HEK293T (cell line): Measurements from ENCODE around the gene FSCN2.

ENCODE experiments used
- BHLHE40 ChIP-seq: fragments of 450-650 bp; IDR thresholded peaks from 2 replicates; pipeline ENCODE4 v1.6.1; 2016; ENCODE audit warnings: mild to moderate bottlenecking, moderate library complexity, borderline replicate concordance
- CTBP1 ChIP-seq: fragments of 450-650 bp; IDR thresholded peaks from 2 replicates; pipeline ENCODE4 v1.6.1; 2016; ENCODE audit warnings: borderline replicate concordance
- FOXA1 ChIP-seq: fragments of 450-650 bp; IDR thresholded peaks from 2 replicates; pipeline ENCODE4 v1.6.1; 2016; ENCODE audit warnings: mild to moderate bottlenecking
- FOXM1 ChIP-seq: fragments of 450-650 bp; IDR thresholded peaks from 2 replicates; pipeline ENCODE4 v1.6.1; 2017; ENCODE audit warnings: mild to moderate bottlenecking, borderline replicate concordance
- LEF1 ChIP-seq: fragments of 450-650 bp; IDR thresholded peaks from 2 replicates; pipeline ENCODE4 v1.6.1; 2017; ENCODE audit warnings: mild to moderate bottlenecking, borderline replicate concordance
- NFRKB ChIP-seq: fragments of 450-650 bp; IDR thresholded peaks from 2 replicates; pipeline ENCODE4 v1.6.1; 2016; ENCODE audit warnings: mild to moderate bottlenecking, moderate library complexity
- SUZ12 ChIP-seq: fragments of 450-650 bp; IDR thresholded peaks from 2 replicates; pipeline ENCODE4 v1.6.1; 2016; ENCODE audit warnings: mild to moderate bottlenecking
- ZNF384 ChIP-seq: fragments of 450-650 bp; IDR thresholded peaks from 2 replicates; pipeline ENCODE4 v1.6.1; 2016

DNA sequence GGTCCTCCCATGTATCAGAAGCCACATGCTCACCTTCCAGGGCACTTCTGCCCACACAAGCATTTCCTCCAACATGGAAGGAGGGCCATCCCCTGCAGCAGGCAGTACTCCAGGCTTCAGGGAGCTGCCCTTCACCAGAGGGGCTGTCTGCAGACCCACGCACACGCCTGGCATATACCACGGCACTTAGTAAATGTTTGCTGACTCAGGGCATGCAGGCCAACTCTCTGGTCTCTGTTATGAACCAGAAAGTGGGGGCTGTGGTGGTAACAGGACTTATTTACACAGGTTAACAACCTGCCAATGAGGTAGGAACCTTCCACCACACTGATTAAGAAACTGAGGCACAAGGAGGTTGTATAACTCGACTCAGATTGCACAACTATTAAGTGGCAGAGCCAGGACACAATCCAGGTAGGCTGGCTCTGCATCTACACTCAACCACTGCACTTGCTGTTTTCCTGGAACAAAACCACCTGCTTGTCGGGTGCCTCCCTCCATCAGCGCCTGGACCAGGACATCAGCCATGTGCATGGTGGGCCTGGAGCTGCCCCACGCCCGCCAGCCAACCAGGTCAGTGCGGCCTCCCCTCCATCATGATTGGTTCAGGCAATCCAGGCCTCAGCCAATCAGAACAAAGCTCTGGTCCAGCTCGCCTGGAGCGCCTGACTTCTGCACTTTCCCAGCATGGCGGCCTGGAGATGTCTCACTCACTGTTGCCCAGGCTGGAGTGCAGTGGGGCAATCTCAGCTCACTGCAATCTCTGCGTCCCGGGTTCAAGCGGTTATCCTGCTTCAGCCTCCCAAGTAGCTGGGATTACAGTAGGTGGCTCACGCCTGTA, 34.8 kb upstream of the FSCN2 start:
- TF ChIP-seq NFRKB (no peak), ZNF384 (no peak), CTBP1 (no peak), SUZ12 (no peak), LEF1 (no peak), BHLHE40 (no peak), FOXA1 (no peak), FOXM1 (no peak)
